ENCODE measurements around the gene KRT15.
A peak's percentile ranks its signal among the peaks of the same experiment; 100 is the strongest.
"Not testable (repeated sequence)": the region's sequence is repeated elsewhere in the genome, so short reads cannot be mapped to it uniquely, and the experiment has no call there.

The KRT15 gene

GRCh38 chr17:41544491-41544892, 25.8 kb upstream of the KRT15 start:
- TF ChIP-seq CTCF (conservative IDR thresholded peaks at IDR 0.05): no peak
- no peak for TF ChIP-seq ZFX (IDR thresholded peaks at IDR 0.05)
- H3K27ac ChIP-seq: no peak overlapping the region

DNA sequence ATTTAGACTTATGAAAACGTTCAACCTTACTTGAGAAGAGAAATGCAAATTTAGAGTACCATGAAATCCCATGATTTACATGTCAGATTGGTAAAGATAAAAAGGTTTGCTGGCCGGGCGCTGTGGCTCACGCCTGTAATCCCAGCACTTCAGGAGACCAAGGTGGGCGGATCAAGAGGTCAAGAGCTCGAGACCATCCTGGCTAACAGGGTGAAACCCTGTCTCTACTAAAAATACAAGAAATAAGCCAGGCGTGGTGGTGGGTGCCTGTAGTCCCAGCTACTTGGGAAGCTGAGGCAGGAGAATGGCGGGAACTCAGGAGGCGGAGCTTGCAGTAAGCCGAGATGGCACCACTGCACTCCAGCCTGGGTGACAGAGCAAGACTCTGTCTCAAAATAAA, 24.1 kb upstream of the KRT15 start:
- H3K27ac ChIP-seq: not testable (repeated sequence)

DNA sequence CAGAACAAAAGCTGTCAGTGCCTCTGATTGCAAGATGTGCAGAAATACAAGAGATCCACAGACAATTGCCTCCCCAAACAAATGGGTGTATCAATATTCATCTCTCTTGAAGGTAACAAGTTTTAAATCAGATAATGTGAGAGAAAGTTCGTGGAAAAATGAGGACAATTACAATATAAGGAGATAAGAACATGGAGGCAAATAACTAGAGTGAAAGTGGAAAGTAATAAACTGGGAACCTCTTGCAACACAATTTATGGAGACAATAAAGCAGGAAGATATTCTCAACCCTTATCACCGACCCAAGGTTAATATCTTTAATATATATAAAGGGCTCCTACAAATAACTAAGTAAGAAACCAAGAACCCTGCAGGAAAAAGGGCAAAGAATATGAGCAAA, 23.7 kb upstream of the KRT15 start:
- TF ChIP-seq CTCF (conservative IDR thresholded peaks at IDR 0.05) (no peak), ZFX (IDR thresholded peaks at IDR 0.05) (no peak)
- no peak overlapping the region for H3K27ac ChIP-seq

DNA sequence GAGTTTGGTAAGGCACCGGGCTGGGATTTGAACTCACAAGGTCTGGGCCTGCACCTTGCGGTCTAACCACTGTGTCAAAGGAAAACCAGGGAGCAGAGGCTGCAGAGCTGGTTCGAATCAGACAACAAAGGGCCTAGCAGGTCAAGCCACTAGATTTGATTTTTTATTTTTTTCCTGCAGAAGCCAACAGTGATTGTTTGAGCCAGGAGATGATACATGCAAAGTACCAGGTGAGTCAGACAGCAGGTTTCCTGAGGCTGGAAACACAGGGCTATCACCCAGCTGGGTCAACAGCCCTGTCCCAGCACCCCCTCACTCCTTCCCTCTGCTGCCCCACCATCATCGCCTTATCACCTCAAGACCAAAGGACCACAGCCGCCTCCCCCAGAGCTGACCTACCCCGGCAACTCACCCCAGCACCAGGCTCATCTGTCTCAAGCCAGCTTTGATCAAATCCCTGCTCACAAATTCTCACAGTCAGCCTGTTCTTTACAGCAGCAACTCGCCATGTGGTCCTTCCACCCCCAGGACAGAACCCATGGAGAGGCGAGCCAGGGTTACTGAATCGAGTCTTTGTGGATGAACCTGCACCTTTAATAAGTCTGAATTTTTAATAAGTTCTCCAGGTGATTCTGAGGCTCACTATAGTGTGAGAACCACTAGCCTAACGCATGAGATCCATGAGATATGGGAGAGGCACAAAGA, 22.4 kb upstream of the KRT15 start:
- no peak overlapping the region; the same call in 1 of the 2 replicates for H3K27ac ChIP-seq

DNA sequence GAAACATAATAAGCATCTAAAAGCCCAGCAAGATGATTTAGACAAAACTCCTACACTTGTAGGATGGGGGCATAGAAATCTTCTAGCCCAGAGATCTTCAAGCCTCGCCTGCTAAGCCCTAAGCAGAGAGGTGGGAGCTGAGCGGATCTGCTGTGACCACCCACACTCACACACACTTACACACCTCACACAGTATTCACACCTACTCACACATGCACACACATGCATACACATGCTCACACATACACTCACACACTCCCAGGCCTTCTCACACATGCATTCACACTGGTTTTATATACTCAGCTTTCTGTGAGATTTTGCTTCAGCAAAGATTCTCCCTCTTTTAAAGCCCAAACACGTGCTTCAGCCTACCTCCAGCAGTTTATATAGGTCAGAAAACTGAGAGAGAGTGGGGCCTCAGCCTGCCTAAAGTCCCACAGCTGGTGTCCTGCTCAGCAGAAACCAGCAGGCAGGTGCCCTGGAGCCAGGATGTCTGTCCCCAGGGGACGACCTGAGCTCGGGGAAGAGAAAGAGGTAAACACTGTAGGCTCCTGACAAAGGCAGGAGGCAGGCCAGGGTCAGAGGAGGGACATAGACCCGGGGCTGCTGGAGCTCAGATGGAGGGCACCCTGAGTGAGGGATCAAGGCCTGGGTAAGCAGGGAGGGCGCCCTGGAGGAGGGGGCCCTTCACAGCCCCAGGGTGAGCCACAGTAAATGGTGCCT, 21.4 kb upstream of the KRT15 start:
- no peak for TF ChIP-seq ZFX (IDR thresholded peaks at IDR 0.05)
- no peak for TF ChIP-seq CTCF (conservative IDR thresholded peaks at IDR 0.05)
- peak overlapping the region; percentile 72 for H3K27ac ChIP-seq

More for the DNA sequence above, 22.4 kb upstream of the KRT15 start:
- TF ChIP-seq ZFX (IDR thresholded peaks at IDR 0.05) (no peak), CTCF (conservative IDR thresholded peaks at IDR 0.05) (no peak)

GRCh38 chr17:41539071-41539492, 20.4 kb upstream of the KRT15 start:
- TF ChIP-seq CTCF (conservative IDR thresholded peaks at IDR 0.05): no peak
- H3K27ac ChIP-seq: peak overlapping the region; percentile 72

DNA sequence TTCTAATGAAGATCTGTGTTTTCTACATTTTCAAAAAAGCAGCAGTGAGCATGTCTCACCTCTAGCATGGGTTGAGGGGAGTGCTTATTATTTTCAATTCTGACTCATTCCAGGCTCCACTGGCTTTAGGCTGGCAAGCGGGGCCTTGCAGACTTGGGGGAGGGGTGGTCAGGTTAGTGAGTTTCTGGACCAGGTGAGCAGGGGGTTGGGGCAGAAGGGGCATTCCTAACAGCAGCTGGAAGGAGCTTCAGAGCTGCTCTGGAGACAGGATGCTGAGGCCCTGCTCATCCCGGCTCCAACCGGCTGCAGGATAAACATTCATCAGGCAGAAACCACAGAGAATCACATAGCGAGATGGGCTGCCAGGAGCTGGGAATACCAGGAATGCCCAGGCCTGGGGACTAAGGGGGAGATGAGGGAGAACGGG, 19.9 kb upstream of the KRT15 start:
- TF ChIP-seq CTCF (conservative IDR thresholded peaks at IDR 0.05) (no peak), ZFX (IDR thresholded peaks at IDR 0.05) (no peak)
- peak overlapping the region; percentile 72 for H3K27ac ChIP-seq
